Inflammatory macrophage treated with lipopolysaccharide for 1 hour (primary cell): ENCODE data around the gene GPC3.
"Not testable (repeated sequence)": the region's sequence is repeated elsewhere in the genome, so short reads cannot be mapped to it uniquely, and the experiment has no call there.

Experiments
- DNase-seq, 2 donors: peaks; one replicate each; pipeline ENCODE4 v3.0.0-alpha.2; 2020 to 2022

The GPC3 gene

DNA sequence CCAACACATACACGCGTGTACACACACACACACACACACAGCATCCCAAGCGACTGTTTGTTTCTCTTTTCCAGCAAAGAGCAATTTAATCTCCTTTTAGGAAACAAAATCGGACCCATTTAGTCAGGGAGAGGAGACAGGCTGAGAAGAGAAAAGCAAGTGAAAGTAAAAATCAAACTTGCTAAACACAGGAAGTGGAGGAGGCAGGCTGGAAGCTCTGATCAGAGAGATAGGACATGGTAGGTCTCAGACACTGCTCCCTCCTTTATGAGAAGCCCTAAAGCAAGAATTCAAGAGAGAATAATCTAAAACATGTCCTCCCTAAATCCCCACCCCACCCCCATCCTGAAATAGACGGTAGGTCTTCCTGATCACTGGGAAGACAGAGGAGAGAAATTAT is 62.3 kb downstream of the GPC3 start:
- DNase-seq: no peak

DNA sequence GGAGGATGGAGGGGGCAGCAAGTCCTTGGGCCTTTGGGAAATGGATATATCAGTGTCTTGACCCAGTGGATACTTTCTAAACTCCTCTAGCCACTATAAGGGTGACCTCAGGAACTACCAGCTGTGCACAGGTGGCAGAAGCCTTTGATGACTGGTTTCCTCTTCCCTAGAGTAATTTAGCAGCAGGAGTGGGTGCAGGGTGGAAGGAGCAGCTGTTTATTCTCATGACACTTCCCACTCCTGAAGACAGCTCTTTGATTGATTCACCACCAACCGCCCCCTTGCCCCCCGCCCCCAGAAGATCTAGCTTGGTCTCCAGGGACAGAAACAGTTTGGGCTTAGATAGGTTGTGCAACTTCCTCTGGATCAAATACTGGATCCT is 63.0 kb downstream of the GPC3 start:
- no peak for DNase-seq

DNA sequence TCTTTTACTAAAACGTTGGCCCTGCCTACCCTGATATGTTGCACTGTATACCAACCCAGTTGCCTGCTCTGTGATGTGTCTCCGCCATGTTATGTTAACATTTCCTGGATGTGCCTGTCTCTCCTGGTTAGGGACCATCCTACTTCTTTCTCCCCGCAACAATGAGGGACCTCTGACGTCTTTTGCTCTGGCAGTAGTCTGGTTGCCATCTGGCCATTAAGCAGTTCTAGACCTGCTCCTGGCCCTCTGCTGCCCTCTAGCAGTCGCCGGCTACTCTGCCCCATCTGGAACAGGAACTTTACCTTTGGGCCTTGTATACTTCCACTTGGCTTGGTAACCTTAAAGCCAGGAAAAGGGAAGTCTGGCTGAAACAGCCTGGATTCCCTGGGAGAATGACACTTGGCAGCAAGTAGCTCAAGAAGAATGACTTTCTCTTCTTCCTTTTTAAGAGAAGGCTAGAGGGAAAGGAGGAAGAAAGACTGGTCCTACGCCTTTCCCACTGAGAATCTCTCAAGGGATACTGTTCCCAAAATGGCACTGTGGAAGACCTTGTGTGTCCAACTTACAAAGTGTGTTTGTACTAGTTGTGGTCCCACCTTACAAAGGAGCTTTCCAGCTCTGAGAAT is 63.5 kb downstream of the GPC3 start:
- DNase-seq: no peak

DNA sequence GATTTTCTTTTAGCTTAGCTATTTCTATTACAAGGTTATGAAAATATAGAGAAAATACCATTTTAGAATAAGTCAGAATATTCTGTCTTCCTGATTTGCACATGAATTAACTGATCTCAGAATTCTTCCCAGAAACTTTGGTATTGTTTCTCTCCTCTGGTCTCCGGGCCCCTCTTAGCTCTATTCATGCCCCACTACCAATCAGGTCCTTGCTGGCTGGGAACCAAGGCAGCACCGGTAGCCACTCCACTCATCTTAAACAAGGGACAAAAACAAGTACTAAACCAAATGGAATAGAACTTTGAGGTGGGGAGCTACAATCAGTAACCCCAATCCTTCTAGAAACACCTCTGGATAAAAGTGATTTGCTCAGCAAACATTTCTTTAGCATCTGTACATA is 64.3 kb downstream of the GPC3 start:
- no peak for DNase-seq

DNA sequence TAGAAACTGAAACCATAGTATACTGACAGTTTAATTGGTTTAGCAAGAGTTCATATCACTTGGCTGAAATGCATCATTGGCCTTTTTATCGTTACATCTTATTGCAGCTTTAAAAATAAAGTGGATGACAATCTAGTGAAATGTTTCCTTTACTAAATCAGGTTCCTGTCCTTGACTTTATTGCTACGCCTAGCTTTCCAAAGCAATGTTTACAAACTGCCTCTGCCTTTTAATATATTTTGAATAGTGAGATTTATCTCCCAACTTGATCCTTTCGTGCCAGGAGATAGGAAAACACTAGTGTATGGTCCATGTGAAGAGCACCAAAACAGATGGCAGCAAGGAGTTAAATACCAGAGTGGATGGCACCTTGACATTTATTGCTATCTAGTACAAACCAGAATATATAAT is 67.0 kb downstream of the GPC3 start:
- DNase-seq: no peak

DNA sequence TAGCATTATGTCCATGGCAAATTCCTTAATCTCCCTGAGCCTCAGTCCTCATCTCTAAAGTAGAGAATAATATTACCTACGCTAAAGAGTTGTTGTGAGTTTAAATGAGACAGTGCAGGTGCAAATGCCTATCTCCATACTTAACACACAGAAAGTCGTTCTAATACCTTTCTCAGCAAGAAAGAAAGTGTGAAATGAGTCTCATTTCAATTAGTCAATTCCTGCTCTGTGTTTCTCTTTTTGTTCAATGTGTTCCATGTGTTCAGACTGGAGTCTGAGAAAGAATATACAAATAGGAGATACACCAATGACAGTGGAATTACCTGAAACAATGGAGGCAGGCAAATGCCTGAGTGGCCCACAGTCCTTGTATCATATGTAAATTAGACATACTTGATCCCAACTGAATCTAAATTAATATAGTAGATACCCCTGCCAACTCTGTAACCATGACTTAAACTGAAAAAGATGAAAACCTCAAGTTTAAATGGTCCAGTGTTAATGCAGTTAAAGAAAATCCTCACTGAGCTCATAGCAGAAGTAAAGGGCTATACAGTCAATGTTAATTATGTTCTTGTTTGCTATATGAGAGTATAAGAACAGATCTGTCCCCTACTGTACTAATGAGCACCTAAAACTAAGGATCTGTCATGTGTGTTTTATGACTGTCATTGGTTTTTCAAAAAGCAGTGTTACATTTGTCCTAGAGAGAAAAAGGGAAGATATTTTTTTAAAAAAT is 68.2 kb downstream of the GPC3 start:
- no peak for DNase-seq

DNA sequence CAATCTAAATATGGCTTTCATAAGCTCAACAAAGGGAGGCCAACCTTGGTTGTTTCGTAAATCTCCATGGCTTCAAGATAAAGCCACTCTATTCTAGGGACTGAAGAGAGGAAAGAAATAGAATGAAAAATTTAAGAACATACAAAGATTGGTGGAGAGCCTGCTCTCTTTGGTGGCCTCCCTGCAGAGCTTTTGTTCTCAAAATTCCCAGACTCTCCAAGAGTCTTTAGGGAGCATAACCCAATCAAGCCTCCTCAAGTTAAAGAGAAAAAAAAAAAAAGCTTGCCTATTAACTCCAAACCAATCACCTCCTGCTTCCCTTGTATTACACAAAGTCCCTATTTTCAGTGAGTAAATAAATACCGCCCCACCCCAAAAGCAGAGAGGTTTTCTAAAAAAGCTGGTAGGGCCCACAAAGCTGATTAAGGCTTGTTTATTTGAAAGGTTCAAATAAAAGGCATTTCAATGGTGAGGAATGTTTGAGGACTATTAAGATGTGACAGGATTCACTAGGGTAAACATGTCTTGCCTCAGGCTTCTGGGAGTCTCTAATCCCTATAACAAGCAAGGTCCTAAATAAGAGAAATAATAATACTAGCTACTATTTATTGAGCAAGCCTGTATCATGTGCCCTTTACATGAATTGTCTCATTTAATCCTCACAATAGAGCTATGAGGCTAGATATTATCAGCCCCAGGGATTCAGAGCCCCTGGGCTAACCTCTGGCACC is 71.6 kb downstream of the GPC3 start:
- no peak for DNase-seq

DNA sequence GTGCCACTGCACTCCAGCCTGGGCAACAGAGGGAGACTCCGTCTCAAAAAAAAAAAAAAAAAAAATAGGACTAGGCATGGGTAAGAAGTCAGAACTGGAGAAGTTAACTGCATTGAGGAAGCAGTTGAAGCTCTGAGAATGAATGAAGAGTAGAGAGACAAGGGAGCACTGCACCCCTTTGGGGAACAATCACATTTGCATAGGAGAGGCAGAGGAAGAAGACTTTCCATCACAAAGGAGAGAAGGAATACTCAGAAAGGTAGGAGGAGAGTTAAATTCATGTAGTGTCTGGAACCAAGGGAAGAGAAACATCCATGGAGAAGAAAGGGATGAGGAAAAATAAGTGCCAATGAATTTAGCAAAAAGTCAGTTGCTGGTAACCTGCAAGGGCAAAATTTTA is 72.4 kb downstream of the GPC3 start:
- DNase-seq: no peak

DNA sequence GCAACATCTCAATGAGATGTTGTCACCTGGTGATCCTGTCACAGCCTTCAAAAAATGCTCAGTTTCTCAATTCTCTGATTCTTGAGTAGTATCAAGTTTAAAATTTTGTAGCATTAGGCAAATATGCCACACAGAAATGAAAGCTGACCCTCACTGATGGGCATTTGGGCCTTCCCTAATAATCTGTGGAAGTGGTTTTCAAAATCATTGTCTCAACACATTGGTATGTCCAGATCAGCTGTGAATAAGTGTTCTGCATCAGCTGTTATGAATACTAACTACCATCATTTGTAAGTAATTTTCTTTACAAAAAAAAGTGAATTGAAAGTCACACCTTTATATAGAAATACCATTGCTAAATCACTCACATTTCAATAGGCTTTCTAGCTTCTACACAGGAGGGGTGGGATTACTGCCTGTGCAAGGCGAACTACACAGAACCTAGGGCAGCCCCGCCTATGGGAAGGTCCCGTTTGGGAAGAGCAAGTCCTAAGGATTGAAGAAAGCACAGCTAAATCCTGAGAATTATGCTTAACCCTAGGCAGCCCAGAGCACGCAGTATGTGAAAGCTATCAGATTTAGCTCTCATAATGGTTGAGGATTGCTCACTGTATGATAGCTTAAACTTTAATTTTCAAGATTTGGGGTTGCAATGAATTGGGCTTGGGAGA is 73.4 kb downstream of the GPC3 start:
- DNase-seq: no peak

DNA sequence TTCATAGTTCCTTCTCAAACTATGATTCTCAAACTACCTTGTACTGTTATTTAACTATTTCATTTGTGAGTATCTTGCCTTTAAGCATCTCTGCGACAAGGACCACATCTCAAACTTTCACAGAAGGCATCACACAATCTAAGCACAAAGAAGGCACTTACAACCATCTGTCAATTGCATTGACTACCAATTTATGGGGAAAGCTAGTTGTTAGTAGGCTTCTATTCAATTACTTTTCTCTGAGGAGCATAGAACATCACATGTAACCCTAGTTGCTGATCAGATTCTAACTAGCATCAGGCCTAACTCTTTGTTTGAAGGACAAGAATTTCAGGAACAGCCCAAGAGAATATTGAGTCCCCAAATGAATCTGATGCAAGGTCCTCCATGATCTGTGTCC is 74.9 kb downstream of the GPC3 start:
- DNase-seq: no peak

DNA sequence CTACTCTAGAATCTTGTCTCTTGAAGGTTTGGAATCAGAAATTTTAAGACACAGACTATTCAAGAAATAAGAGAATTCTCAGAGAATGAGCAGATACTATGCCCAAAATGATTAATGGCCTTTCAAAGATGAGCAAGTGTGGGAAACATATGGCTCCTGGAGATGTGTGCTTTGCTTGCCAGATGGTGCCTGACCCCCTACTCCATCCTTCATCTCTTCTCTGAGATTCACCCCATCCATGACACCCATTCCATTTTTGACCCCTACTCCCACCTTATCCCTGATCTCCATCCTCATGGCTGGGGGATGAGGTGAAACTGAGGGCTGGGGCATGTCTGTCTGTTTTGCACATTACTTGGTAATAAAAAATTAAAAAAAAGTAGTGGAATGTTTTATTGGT is 75.5 kb downstream of the GPC3 start:
- no peak for DNase-seq

DNA sequence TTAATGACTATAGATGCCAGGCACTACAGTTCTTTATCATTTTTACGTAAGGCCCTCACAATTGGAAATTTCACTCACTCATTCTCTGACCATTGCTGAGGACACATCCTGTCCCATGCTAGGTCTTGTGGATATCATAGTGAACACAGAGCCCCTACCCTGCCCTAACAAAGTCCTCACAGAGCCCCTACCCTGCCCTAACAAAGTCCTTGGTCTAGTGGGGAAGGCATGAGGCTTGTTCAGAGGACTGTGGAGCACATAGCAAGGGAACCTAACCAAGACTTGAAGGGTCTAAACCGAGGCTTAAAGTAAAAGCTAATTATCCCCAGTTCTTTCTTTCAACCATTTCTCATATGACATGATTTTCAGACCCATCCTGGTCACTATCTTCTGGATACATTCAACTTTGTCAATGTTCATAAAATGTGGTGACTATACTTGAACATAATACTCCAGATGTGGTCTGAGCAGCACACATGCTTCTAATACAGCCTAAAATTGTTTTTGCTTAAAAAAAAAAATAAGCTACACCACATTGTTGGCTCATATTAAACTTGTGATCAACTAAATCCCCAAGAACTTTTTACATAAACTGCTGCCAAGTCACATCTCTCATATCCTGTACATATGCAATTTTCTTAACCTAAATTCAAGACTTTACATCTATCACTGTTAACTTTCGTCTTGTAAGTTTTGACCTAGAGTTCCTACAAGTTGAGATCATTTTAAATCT is 77.0 kb downstream of the GPC3 start:
- DNase-seq: no peak

DNA sequence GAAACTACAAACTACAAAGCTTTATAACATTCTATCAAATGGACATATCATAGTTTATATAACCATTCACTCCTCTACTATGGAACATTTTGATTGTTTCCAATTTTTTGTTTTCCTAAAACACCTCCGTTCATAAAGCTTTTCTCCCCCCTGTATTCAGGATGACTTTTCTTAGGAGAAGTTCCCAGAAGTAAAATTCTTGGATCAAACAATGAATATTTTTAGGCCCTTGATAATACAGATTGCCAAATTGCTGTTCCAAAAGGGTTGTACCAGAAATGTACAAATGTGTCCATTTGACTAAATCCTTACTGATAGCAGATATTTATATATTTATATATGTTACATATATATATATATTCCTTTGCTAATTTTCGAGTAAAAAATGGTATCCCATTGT is 77.8 kb downstream of the GPC3 start:
- DNase-seq: no peak

DNA sequence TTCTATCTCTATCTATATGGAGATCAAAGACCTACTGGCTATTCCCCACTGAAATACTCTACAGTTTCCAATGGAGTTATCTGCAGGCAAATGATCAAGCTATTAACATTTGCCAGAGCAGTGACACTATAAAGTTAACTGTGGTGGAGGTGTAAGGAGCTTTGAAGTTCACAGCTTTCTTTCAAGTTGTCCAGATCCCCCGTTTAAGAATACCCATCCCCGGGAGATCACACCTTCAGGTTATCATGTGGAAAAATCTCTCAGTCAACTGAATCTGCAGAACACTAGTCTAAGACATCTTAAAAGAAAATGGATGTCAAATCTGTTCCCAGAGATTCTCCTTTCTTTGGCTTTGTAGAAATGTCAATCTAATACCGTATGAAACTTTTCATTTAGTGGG is 80.1 kb downstream of the GPC3 start:
- no peak for DNase-seq

DNA sequence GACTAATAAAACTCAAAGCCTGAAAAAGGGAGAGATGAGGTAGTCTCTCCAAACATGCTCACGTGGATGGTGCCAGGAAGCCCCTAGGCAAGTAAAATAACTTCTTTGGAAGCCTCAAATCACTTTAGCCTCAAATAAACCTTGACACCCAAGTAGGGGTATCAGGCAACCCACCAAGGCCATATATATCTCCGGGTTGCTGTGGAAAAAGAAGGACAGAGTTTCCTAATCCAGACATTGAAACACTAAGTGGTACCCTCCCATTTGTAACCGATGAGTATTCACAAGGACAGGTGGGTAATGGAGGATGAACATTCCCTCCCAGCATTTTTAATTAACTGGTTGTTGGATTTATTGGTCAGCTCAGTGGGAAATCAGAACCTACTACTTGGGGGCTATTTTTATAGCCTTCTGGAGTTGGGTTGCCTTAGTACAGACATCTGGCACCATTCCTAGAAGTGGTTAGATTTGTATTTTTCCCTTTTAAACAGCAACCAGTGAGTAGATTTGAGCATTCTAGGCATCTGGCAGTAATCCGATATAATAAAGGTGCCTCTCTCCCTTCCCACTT is 87.7 kb downstream of the GPC3 start:
- no peak for DNase-seq

DNA sequence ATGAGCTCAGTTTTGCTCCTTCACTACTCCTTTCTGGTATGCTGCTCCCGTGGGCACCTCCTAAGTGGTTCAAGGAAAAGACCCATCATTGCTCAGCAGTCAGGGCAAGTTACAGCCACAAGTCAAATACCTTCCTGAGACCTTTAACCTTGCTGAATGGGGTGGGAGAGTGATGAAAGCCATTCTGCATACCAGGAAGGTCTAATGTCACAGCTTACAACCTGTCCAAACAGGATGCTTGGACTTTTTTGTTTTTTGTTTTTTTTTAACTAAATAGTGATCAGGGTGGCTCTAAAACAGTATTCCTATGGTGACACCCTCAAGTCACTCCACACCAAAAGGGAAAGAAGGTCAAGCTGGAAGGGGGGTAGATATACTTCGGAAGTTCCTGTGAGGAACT is 93.1 kb downstream of the GPC3 start:
- DNase-seq: no peak

DNA sequence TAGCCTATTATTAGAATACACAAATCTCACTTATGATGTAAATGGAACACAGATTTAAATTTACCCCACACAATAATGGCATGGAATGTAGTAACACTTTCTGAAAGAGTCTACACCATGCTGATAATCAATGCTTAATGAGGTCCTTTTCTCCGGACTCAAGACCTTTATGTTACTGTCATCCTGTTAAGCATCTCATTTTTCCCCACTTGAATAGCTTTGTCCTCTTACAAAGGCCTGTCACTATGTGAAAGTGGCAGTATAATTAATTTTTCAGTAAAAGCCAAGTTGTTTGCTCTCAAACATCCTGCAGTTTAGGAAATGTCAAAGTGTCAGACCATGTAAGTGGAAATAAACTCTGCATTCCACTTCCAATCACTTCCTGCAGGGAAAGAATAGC is 96.4 kb downstream of the GPC3 start:
- DNase-seq: no peak

DNA sequence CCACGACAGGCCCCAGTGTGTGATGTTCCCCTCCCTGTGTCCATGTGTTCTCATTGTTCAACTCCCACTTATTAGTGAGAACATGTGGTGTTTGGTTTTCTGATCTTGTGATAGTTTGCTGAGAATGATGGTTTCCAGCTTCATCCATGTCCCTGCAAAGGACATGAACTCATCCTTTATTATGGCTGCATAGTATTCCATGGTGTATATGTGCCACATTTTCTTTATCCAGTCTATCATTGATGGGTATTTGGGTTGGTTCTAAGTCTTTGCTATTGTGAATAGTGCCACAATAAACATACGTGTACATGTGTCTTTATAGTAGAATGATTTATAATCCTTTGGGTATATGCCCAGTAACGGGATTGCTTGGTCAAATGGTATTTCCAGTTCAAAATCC is 97.3 kb downstream of the GPC3 start:
- not testable (repeated sequence) for DNase-seq

DNA sequence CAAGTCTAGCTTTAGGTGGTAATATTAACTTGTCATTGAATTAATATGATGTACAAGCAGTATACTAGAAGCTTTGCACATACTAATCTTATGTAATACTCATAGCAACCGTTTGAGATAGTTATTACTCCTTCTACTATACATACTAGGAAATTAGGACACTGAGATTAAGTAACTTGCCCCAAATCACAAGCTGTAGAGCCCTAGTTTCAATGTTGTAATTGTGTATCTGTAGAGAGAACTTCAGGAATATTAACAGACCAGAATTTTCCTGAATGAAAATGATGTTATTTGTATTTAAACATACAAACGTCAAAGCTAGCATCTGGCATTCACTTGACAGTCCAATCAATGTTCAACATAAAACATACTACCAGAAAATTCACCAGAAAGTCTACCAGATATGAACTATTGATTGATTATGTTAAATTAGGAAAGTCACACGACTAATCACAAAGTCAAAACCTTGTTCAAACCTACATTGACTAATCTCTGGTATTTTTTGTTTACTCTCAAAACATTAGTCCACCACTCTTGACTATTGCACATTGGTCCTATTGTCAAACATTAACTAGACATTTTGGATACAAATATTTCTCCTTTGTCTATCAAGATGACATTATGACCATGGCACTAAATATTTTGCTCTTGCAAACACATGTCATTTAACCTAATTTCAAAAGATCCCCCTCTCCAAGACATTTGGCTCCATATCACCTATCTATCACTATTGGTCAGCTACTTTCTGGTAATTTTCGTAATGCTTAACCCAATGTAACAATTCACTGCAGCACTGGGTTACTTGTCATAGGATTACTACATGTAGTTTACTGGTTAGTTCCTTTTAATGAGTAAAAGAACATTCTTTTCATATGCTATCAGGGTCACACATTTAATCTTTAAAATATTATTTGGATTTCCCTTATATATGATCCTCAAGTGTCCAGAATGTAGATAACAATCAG is 100.7 kb downstream of the GPC3 start:
- no peak for DNase-seq

DNA sequence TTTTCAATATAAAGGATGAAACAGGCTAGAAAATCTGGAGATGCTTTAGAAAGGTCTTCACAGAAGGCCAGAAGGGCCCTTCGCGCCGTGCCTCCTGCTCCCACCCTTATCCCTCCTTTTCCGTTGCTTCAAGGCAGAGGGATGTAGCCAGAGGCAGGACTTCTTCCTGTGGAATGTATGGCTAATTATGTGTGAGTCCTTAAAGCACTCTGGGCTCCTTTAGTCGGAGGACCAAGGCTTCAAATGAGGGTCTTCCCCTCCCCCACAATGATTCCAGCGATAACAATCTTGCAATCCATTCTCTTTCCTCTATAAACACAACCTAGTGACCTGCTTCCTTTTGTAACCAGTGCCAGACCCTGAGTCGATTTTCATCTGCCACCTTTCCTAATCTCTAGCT is 103.5 kb downstream of the GPC3 start:
- no peak for DNase-seq

DNA sequence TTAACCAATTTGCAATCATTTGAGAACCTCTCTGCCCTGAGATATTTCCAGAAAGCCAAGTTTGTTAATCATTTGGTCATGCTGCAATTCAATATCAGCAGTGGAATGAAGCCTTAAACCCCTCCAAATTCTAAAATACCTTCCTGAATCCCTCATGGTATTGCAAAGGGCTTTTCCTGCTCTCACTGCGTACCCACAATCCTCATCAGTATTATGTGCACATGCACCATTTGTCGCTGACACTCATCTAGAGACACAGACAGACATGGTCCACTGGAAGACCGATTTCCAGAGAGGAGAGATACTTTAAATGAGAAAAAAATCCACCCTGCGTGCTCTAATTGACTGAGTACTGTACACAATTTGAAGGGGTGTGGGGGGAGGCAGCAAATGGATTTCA is 104.4 kb downstream of the GPC3 start:
- no peak for DNase-seq
